Measurements from ENCODE around the gene WIF1.

The WIF1 gene

DNA sequence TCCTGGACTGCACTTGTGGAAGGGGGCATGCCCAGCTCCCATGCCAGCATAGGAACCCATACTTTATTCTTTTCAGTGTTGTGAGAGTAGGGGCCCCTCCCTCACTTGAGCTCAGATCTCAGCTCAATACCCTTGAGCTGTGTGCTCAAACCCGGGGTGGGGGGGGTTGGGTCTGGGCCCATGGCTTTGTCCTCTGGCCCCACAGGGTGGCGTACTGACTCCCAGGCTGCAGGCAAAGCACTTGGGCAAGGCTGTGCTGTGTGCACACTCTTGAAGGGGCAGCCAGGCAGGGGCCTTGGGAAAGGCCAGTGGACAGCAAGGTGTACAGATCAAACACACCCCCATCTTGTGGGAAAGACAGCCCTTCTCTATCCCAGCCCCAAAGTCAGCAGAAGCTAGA, 81.8 kb downstream of the WIF1 start:
- in situ Hi-C loops (cut with HindIII; ENCODE audit: low sequenced_read_pairs): no loop called here

DNA sequence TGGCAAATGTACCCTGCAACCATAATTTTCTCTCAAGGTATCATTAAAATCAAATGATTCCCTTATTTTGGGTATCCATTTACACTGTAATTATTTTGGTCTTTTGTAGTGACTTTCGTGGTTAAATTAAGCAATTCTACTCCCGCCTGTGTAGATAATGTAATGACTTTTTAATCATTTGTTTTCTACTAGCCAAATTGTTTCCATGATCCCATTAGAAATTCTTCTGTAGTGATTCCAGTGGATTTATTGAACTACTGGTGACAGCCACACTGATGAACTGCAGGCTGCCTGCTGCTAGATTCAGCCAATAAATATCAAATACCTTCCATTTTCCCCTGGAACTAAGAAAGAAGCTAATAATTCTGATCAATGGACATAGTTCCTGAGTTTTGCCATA, 96.0 kb downstream of the WIF1 start:
- in situ Hi-C loops (cut with HindIII; ENCODE audit: low sequenced_read_pairs): no loop called here

DNA sequence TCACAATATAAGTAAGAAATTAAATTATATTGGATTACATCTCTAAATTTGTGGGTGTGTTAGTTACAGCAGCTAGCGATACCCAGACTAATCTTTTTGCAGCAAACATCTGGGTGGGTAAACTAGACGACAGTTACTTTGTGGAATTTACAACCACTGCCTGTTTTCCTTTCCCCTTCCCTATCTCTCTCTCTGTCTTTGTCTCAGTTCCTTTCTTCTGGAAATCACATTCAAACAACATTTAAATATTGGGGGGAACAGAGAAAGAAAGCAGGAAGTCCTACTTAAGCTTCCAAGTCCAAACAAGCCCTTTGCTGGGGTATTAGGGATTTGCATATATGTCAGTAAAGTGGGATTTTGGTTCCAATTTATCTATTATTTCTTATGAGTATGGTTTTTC, 97.6 kb downstream of the WIF1 start:
- in situ Hi-C loops (cut with HindIII; ENCODE audit: low sequenced_read_pairs): no loop called here

DNA sequence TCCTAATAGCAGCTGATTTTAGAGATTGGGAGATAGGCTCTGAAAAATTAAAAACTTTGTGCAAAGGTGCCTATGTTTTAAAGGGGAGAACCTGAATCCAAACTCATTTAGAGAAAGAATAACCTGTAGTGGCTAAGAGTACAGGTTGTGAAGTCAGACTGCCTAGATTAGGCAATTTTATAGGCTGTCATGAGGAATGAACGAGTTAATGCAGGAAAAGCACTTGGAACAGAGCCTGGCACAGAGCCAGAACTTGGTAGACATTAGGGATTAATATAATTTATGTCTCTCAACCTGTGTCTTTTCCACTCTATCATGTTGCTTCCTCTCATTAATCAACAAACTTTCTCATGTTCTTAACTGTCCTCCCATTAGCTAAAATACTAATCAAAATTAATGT, 98.1 kb downstream of the WIF1 start:
- in situ Hi-C loops (cut with HindIII; ENCODE audit: low sequenced_read_pairs): no loop called here

DNA sequence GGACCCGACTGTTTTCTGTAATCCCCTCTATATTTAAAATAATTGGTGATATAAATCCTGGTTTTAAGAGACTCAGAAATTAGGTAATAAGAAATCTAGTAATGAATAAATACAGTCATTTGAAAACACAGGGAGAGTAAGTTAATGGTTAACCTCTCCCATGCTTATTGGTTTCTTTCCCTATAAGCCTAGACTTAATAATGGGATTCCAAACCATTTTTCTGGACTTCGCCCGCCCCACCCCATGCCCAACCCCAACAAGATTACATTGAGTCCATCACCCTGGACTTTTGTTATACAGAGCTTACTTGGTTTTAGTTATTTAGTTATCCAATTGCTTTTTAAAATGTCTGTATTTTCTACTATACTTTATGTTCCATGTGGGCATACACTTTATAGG, 98.7 kb downstream of the WIF1 start:
- in situ Hi-C loops (cut with HindIII; ENCODE audit: low sequenced_read_pairs): no loop called here

DNA sequence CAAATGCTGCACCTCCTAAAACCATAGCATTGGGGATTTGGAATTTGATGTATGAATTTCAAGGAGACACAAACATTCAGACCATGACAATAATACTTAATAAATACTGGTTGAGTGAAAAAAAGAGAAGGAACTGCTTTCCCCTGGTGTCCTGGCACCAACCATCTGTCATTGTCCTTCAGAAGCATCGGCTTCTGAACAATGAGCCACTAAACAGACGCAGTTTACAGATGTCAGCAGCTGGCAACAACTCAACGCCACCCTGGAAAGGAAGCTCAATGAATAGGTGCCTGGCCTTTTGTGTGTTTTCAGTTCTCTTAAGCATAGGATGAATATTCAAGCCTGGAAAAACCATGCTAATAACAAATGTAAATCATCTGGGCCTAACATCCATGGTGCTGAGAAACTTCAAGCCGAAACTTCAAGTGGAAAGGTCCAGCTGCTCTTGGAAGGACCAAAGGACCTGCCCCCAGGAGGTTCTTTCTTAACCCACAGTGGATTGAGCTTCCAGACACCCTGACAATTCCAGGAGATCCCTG, 101.3 kb downstream of the WIF1 start:
- in situ Hi-C loops (cut with HindIII; ENCODE audit: low sequenced_read_pairs): no loop called here

DNA sequence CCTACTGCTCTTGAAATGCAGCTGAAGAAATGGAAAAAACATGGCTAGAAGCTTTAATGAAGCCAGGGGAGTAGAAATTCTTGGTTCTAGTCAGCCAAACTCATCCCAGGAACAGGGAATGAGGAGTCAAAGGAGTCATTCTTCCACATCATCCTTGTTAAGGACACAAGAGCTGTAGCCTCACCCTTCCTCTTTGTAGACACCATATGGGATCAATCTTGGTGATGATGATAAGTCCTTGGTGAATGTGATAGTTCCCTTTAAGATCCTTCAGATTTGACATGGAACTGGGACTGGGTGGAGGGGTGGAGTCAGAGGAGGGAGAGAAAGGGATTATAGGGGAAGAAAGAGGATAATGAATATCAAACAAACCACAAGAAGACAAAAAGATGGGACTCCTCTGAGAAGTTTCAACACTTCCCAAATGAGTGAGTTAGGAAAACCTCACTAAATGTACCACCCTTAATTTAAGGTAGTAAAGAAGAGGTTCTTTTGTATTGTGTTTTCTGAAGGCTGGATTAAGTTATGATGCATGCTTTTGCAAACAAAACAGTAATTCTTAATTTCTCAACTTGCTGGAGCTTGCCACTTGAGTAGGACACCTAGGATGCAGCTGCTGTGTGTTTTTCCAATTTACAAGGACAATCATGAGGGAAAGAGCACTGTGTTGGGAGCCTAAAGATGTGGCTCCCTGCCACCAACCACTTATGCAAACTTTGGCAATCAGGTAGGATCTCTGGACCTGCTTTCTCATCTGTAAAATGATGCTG, 104.0 kb downstream of the WIF1 start:
- in situ Hi-C loops (cut with HindIII; ENCODE audit: low sequenced_read_pairs): no loop called here

DNA sequence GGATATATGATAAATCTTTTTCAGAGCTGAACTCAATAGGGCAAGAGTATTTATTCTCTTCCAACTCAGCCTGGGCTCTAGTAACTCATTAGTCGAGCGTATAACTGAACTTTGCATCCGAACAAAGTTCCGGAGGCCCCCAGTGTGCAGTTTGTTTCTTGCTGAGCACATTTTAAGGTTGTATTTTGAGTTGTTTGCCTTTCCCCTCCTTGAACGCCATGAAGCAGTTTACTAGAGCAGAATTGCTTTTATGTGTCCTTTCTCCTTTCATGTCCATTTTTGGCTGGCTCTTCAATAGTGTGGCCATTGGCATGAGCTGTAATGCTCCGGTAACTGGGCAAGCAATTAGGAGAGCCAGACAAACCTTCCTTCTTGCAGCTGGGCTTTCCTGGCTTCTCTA, 105.3 kb downstream of the WIF1 start:
- in situ Hi-C loops (cut with HindIII; ENCODE audit: low sequenced_read_pairs): no loop called here

DNA sequence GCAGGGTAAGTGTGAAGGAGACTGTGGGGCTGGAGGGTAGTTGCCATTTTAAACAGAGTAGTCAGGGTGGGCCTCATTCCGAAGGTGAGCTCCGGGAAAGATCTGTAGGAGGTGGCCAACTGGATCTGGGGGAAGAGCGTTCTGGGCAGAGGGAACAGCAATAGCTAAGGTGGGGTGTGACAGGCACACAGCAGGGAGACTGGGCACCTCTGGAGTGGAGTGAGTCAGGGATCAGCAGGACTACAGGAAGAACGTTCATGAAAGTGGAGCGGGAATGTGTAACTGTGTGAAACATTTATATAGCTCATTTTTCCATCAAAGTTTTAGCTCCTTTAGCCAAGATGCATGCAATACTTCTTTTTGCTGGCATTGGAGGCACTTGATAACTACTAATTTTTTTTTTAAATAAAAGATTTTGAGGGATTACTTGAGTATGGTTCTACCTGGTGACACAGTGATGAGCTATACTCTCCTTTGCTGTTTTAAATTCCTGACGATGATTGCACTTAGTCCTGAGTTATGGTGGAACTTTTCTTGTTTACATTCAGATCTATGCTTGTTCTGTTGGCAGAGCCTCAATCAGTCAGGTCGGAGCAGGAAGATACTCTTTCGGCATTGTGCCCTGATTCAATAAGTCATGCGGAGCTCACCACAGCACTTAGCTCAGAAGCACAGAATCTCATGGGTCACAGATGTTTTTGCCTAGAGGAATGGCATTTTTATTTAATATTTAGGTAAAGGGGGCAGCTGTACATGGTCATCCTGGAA, 106.4 kb downstream of the WIF1 start:
- in situ Hi-C loops (cut with HindIII; ENCODE audit: low sequenced_read_pairs): no loop called here

DNA sequence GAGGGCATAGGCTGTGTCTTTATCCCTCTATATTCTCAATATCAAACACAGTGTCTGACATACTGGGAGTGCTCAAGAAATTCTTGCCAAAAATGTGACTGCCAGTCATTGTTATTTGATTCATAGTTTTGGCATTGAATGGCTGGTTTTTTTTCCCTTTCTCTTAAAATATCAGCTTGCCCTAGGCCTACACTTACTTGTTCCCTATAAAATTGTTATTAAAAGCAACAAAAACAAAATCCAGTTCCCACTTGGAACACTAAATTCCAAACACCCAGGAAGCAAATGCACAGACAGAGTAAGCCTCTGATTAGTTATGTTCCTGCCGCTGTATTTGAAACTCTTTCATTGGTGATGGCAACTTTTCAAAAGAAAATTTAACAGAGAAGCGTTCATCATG, 110.7 kb downstream of the WIF1 start:
- in situ Hi-C loops (cut with HindIII; ENCODE audit: low sequenced_read_pairs): no loop called here

DNA sequence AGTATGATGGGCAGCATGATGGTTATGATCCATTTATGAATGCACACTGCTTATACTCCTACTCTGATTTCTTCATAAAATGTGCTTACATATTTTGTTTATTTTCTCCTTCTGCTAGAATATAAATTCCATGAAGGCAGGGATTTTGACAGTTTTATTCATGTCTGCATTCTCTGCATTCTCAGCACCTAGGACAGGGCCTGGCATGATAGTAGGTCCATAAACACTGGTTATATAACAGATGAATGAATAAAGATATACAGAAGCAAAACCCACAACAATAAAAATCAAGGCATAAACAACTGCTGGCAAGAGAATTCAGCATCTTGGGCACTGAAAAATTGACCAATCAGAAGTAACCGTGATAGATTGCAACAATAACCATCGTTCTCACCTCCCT, 115.4 kb downstream of the WIF1 start:
- in situ Hi-C loops (cut with HindIII; ENCODE audit: low sequenced_read_pairs): no loop called here

DNA sequence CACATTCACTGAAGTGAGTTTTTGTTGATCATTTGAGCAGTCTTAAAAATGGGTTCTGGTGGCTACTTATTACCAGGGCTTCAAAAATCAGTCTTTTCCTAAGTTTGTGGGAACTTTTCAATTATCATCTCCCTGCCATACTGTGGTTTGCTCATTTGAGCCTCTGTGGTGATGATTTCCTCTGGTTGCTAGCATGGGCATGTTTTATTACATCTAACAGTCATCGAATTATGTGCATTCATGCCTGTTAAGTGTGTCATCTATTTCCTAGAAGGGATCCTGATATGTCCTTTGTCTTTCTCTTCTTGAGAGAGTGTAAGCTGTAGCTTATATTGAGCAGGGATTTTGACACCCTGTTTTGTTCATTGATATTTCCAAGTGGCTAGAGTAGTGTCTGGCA, 116.8 kb downstream of the WIF1 start:
- in situ Hi-C loops (cut with HindIII; ENCODE audit: low sequenced_read_pairs): no loop called here
